Activated T-cell treated with anti-CD3 and anti-CD28 coated beads, Interleukin-2, amount 50 U/mL, for 4 hours (primary cell): ENCODE data around the gene FBLIM1. TPM values are rescaled to one million over a fixed set of nuclear protein-coding genes. Genes with fewer than 3 reads are reported as not detected.
"Not testable (repeated sequence)": the region's sequence is repeated elsewhere in the genome, so short reads cannot be mapped to it uniquely, and the experiment has no call there.

Source experiments
- ATAC-seq, 2 donors: fragments of 200-7000 bp; cut with Tn5 transposase; one replicate each; pipeline ENCODE4 v1.10.0; 2021
- DNase-seq: peaks from one replicate; pipeline ENCODE4 v3.0.0-alpha.2; 2020
- H3K27me3 Mint-ChIP-seq: one replicate; pipeline ENCODE4 v1.8.0; 2021; ENCODE audit warnings: low read depth, mixed read lengths
- H3K36me3 Mint-ChIP-seq: one replicate; pipeline ENCODE4 v1.8.0; 2022; ENCODE audit warnings: mixed read lengths; ENCODE audit not compliant: insufficient read depth
- H3K4me1 Mint-ChIP-seq: one replicate; pipeline ENCODE4 v1.8.0; 2021; ENCODE audit warnings: low read depth, mixed read lengths
- H3K4me3 Mint-ChIP-seq: one replicate; pipeline ENCODE4 v1.8.0; 2021; ENCODE audit warnings: mild to moderate bottlenecking, moderate library complexity, mixed read lengths
- H3K9me3 Mint-ChIP-seq: one replicate; pipeline ENCODE4 v1.8.0; 2021; ENCODE audit warnings: mixed read lengths
- total RNA-seq, 3 donors: library from RNA; stranded (reverse); gene quantifications; one replicate each; pipeline ENCODE4 v1.2.1, GENCODE V29; 2021

FBLIM1 gene
- total RNA-seq, 3 donors from 2014 or later, result 0.16 to 0.48 (median 0.16) TPM

GRCh38 chr1:15826810-15827507 is 68.4 kb downstream of the FBLIM1 start:
- Mint-ChIP-seq H3K27me3 (no peaks in the 10 kb centered on the region), H3K9me3 (no peaks in the 10 kb centered on the region), H3K36me3 (peaks cover 4% of the 10 kb centered on the region), H3K4me3 (no peak overlapping the region), H3K4me1 (peaks cover 23% of the 10 kb centered on the region)
- no peak for ATAC-seq
- DNase-seq, result no peak

GRCh38 chr1:15827567-15827966 is 69.0 kb downstream of the FBLIM1 start:
- not testable (repeated sequence) for ATAC-seq, H3K36me3 Mint-ChIP-seq, DNase-seq, H3K4me3 Mint-ChIP-seq, H3K9me3 Mint-ChIP-seq, H3K27me3 Mint-ChIP-seq
- peaks cover 23% of the 10 kb centered on the region for H3K4me1 Mint-ChIP-seq

- DNase-seq, H3K9me3 Mint-ChIP-seq, H3K27me3 Mint-ChIP-seq, H3K36me3 Mint-ChIP-seq, H3K4me3 Mint-ChIP-seq, ATAC-seq: not testable (repeated sequence)
- peaks cover 33% of the 10 kb centered on the region for H3K4me1 Mint-ChIP-seq
Measured at GRCh38 chr1:15828931-15829330, 70.3 kb downstream of the FBLIM1 start.

GRCh38 chr1:15830258-15830657 is 71.7 kb downstream of the FBLIM1 start:
- peaks cover 4% of the 10 kb centered on the region for H3K36me3 Mint-ChIP-seq
- no peaks in the 10 kb centered on the region for H3K9me3 Mint-ChIP-seq
- peaks cover 34% of the 10 kb centered on the region for H3K4me1 Mint-ChIP-seq
- H3K4me3 Mint-ChIP-seq, result no peak overlapping the region
- H3K27me3 Mint-ChIP-seq, result no peaks in the 10 kb centered on the region
- no peak for ATAC-seq
- no peak for DNase-seq

- Mint-ChIP-seq H3K9me3 (no peaks in the 10 kb centered on the region), H3K4me1 (peaks cover 37% of the 10 kb centered on the region), H3K27me3 (no peaks in the 10 kb centered on the region), H3K36me3 (peaks cover 4% of the 10 kb centered on the region), H3K4me3 (peak overlapping the region; percentile 93)
- ATAC-seq (no peak), DNase-seq (peak; percentile 35)
Measured at GRCh38 chr1:15833069-15833679, 74.6 kb downstream of the FBLIM1 start.

- ATAC-seq (no peak), DNase-seq (no peak)
- H3K4me3 Mint-ChIP-seq, result peak overlapping the region; percentile 93
- no peaks in the 10 kb centered on the region for H3K27me3 Mint-ChIP-seq
- H3K9me3 Mint-ChIP-seq, result no peaks in the 10 kb centered on the region
- peaks cover 37% of the 10 kb centered on the region for H3K4me1 Mint-ChIP-seq
- H3K36me3 Mint-ChIP-seq, result peaks cover 4% of the 10 kb centered on the region
Measured at GRCh38 chr1:15833842-15834405, 75.3 kb downstream of the FBLIM1 start.

- peaks cover 4% of the 10 kb centered on the region for H3K36me3 Mint-ChIP-seq
- DNase-seq (peak; percentile 85), ATAC-seq (peak; percentile 65 to 70)
- H3K9me3 Mint-ChIP-seq, result no peaks in the 10 kb centered on the region
- H3K4me1 Mint-ChIP-seq, result peaks cover 33% of the 10 kb centered on the region
- no peaks in the 10 kb centered on the region for H3K27me3 Mint-ChIP-seq
- peak overlapping the region; percentile 93 for H3K4me3 Mint-ChIP-seq
Measured at GRCh38 chr1:15834406-15835204, 76.0 kb downstream of the FBLIM1 start.

- peak overlapping the region; percentile 93 for H3K4me3 Mint-ChIP-seq
- no peak for DNase-seq
- peaks cover 4% of the 10 kb centered on the region for H3K36me3 Mint-ChIP-seq
- peak; percentile 16 to 23 for ATAC-seq
- H3K9me3 Mint-ChIP-seq, result no peaks in the 10 kb centered on the region
- peaks cover 27% of the 10 kb centered on the region for H3K4me1 Mint-ChIP-seq
- no peaks in the 10 kb centered on the region for H3K27me3 Mint-ChIP-seq
Measured at GRCh38 chr1:15835205-15835740, 76.7 kb downstream of the FBLIM1 start.

GRCh38 chr1:15835741-15836510 is 77.3 kb downstream of the FBLIM1 start:
- Mint-ChIP-seq H3K4me3 (peak overlapping the region; percentile 93), H3K4me1 (peaks cover 24% of the 10 kb centered on the region), H3K36me3 (peaks cover 4% of the 10 kb centered on the region), H3K27me3 (no peaks in the 10 kb centered on the region), H3K9me3 (no peaks in the 10 kb centered on the region)
- DNase-seq, result peak; percentile 99
- ATAC-seq, result peak; percentile 53 to 62

Other genes starting within 250 kb of the FBLIM1 start
- 1 to 10 TPM; 4.8 to 6.3 (median 6.3) TPM for gene CASP9, start 234.6 kb upstream of the FBLIM1 start, total RNA-seq
- 10 to 100 TPM; 12.1 to 13.7 (median 13.2) TPM for gene DNAJC16, start 231.9 kb upstream of the FBLIM1 start, total RNA-seq
- 10 to 100 TPM; 21.2 to 23.1 (median 22.8) TPM for gene AGMAT, start 173.7 kb upstream of the FBLIM1 start, total RNA-seq
- 10 to 100 TPM; 50.1 to 65.4 (median 58.2) TPM for gene DDI2, start 141.3 kb upstream of the FBLIM1 start, total RNA-seq
- gene PLEKHM2, start 74.5 kb upstream of the FBLIM1 start, total RNA-seq, result 10 to 100 TPM; 58.1 to 67.5 (median 62.1) TPM
- 1 to 10 TPM; 1.1 to 2.8 (median 1.4) TPM for gene SLC25A34, start 22.5 kb upstream of the FBLIM1 start, total RNA-seq
- not detected for gene TMEM82, start 16.3 kb upstream of the FBLIM1 start, total RNA-seq
- 1 to 10 TPM; 1.2 to 2.1 (median 1.7) TPM for gene UQCRHL, start 48.9 kb downstream of the FBLIM1 start, total RNA-seq
- 10 to 100 TPM; 80.4 to 85.2 (median 82.1) TPM for gene SPEN, start 88.9 kb downstream of the FBLIM1 start, total RNA-seq
- 10 to 100 TPM; 74.2 to 86.9 (median 81.1) TPM for gene ZBTB17, start 217.3 kb downstream of the FBLIM1 start, total RNA-seq
- not detected for gene SRARP, start 245.4 kb downstream of the FBLIM1 start, total RNA-seq